ENCODE measurements around the gene HMCN1.

The HMCN1 gene

DNA sequence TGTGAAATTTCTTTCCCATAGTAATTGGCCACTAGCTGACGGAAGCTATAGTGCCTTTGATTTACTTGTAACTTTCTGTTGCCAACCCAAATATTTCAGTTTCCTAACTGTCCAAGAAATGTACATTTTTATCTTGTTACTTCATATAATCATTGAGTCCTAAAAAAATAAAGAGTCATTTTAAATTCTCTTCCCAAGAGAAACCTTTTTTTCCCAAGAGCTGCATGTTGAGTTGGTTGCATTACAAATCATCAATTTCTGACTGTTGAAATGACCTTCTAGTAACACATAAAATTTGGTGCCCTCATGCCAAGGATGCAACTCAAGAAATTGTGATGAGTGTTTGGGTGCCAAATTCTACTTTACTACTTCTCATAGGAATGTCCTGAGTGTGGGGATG is 61.0 kb downstream of the HMCN1 start:
- TF ChIP-seq, protein P1, sequence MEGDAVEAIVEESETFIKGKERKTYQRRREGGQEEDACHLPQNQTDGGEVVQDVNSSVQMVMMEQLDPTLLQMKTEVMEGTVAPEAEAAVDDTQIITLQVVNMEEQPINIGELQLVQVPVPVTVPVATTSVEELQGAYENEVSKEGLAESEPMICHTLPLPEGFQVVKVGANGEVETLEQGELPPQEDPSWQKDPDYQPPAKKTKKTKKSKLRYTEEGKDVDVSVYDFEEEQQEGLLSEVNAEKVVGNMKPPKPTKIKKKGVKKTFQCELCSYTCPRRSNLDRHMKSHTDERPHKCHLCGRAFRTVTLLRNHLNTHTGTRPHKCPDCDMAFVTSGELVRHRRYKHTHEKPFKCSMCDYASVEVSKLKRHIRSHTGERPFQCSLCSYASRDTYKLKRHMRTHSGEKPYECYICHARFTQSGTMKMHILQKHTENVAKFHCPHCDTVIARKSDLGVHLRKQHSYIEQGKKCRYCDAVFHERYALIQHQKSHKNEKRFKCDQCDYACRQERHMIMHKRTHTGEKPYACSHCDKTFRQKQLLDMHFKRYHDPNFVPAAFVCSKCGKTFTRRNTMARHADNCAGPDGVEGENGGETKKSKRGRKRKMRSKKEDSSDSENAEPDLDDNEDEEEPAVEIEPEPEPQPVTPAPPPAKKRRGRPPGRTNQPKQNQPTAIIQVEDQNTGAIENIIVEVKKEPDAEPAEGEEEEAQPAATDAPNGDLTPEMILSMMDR (IDR thresholded peaks at IDR 0.05; ENCODE audit: control insufficient read depth, extremely low read depth, insufficient read depth), result no peak
- no peak overlapping the region for H3K4me3 ChIP-seq (ENCODE audit: low read depth, low read length)
- no peak for DNase-seq (ENCODE audit: low read depth)

DNA sequence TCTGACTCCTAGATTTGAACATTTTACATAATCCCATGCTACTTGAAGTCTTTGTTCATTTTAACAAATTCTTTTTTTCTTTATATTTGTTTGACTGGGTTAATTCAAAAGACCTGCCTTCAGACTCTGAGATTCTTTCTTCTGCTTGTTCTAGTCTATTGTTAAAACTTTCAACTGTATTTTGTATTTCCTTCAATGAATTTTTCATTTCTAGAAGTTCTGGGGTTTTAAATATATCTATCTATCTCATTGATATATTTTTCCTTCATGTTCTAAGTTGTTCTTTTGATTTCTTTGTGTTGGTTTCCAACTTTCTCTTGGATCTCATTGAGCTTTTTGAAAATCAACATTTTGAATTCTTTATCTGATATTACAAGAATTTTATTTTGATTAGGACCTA is 64.3 kb downstream of the HMCN1 start:
- TF ChIP-seq, protein P1 (IDR thresholded peaks at IDR 0.05; ENCODE audit: control insufficient read depth, extremely low read depth, insufficient read depth), result no peak
- DNase-seq (ENCODE audit: low read depth), result no peak
- no peak overlapping the region for H3K4me3 ChIP-seq (ENCODE audit: low read depth, low read length)

DNA sequence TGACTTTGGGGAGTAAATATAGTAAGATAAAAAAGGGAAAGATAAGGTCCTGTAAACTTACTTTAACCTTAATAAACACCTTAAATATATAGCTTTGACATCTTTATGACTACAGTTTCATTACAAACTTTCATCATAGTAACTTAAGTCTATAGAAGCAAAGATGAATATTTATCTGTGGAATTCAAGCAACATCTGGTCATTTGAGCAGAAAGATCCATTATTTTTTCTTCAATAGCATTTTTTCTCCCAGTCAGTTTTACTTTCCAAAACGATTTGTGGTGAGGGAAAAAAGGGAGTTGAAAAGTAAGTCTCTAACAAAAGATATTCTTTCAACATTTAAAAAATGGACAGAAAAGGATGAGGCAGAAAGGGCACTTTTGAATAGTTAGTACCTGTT is 69.0 kb downstream of the HMCN1 start:
- H3K4me3 ChIP-seq (ENCODE audit: low read depth, low read length), result no peak overlapping the region
- TF ChIP-seq, protein P1 (IDR thresholded peaks at IDR 0.05; ENCODE audit: control insufficient read depth, extremely low read depth, insufficient read depth), result no peak
- DNase-seq (ENCODE audit: low read depth), result no peak

DNA sequence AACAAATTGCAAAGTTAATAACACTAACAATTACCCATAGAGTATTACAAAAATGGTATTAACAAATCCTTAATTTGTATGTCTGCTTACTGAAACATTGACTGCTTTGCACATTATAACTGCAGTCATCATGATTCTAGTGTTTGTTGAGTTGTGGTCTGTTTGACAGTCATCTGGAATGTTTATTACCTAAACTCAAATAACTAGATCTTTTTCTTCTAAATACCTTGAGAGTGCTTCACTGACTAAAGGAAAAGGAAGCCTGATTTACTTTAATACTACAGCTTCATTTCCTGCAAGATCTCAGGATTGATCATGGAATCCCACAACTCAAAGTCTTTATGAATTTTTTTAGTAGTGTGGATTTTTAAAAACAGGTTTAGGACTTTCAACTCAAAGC is 70.0 kb downstream of the HMCN1 start:
- H3K4me3 ChIP-seq (ENCODE audit: low read depth, low read length), result no peak overlapping the region
- TF ChIP-seq, protein P1 (IDR thresholded peaks at IDR 0.05; ENCODE audit: control insufficient read depth, extremely low read depth, insufficient read depth), result no peak
- DNase-seq (ENCODE audit: low read depth), result no peak

DNA sequence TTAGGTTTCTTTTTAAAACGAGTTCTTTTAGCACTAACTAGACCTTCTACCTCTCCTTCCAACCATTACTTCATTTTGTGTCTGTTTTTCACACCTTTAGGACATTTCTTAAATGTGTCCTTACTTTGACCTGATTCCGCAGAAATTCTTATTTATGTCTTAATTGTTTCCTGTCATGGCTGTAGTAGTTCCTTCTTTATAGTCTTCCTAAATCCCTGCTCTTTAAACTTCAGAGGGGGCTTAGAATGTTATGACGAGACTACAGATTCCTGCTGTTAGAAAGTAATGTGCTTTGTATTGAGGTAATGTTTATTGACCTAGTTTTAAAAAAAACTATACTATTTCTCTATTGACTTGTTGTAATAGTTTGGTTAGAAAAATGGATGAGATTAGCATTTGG is 70.4 kb downstream of the HMCN1 start:
- no peak for DNase-seq (ENCODE audit: low read depth)
- H3K4me3 ChIP-seq (ENCODE audit: low read depth, low read length), result no peak overlapping the region
- TF ChIP-seq, protein P1 (IDR thresholded peaks at IDR 0.05; ENCODE audit: control insufficient read depth, extremely low read depth, insufficient read depth), result no peak

DNA sequence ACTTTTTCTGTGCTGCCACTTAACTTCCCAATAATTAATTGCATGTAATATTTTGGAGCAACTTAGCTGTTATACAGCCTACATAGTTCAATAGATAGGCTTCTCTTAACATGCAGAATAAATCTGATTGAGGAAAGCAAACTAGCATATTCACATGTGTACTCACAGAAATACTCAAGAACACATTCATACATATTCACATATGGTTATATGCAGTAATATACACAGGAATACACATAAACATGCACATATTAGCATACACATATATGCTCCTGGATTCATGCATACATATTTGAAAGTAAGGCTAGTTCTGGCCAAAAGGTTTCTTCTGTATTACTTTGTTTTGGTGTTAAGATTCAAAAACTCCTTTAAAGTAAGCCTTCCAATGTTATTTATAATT is 73.1 kb downstream of the HMCN1 start:
- no peak for DNase-seq (ENCODE audit: low read depth)
- TF ChIP-seq, protein P1 (IDR thresholded peaks at IDR 0.05; ENCODE audit: control insufficient read depth, extremely low read depth, insufficient read depth), result no peak
- no peak overlapping the region for H3K4me3 ChIP-seq (ENCODE audit: low read depth, low read length)

DNA sequence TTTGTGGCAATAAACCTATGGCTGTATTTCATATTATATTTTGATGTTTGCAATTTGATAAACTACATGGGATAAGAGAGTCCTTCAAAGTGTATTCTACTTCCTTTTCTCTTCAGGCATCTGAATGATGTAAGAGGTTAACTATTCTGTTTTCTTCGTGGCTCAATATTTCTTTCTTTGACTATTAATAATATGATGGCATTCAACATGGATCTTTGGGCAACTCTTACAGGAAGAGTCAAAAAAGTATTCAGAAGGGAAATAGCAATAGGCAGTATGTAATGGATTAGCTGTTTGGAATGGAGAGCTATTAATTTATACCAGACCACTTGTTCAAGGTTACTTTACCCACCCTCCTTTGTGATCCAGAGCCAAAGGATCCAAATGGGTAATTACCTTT is 74.4 kb downstream of the HMCN1 start:
- TF ChIP-seq, protein P1 (IDR thresholded peaks at IDR 0.05; ENCODE audit: control insufficient read depth, extremely low read depth, insufficient read depth), result no peak
- H3K4me3 ChIP-seq (ENCODE audit: low read depth, low read length), result no peak overlapping the region
- DNase-seq (ENCODE audit: low read depth), result no peak

Measured in LNCaP clone FGC (cell line).